RWPE1 (cell line): ENCODE measurements around the gene MEG3.

ENCODE experiments used
- CTCF ChIA-PET: fragments of 350-600 bp; sonication (Branson Sonifier 250); formaldehyde crosslinking; extraction: SDS; loops from one replicate; lab custom pipeline; 2021; lab: Yijun Ruan, JAX
- POLR2A ChIA-PET: fragments of 400-600 bp; formaldehyde crosslinking; extraction: SDS; loops from one replicate; lab custom pipeline; 2020; ENCODE audit warnings: antibody characterized with exemption; ENCODE audit not compliant: low non-redundant PET; lab: Yijun Ruan, JAX
- DNase-seq: peaks from one replicate; pipeline ENCODE4 v3.0.0; 2012; ENCODE audit warnings: low spot score
- H3K27ac ChIP-seq: fragments of 450-650 bp; 2 replicates; pipeline ENCODE4 v1.5.1; 2017
- TF ChIP-seq, protein P1 (sequence below): fragments of 450-650 bp; conservative IDR thresholded peaks from 2 replicates; pipeline ENCODE4 v1.5.1; 2017; ENCODE audit warnings: low read depth, mild to moderate bottlenecking

MEG3 gene

DNA sequence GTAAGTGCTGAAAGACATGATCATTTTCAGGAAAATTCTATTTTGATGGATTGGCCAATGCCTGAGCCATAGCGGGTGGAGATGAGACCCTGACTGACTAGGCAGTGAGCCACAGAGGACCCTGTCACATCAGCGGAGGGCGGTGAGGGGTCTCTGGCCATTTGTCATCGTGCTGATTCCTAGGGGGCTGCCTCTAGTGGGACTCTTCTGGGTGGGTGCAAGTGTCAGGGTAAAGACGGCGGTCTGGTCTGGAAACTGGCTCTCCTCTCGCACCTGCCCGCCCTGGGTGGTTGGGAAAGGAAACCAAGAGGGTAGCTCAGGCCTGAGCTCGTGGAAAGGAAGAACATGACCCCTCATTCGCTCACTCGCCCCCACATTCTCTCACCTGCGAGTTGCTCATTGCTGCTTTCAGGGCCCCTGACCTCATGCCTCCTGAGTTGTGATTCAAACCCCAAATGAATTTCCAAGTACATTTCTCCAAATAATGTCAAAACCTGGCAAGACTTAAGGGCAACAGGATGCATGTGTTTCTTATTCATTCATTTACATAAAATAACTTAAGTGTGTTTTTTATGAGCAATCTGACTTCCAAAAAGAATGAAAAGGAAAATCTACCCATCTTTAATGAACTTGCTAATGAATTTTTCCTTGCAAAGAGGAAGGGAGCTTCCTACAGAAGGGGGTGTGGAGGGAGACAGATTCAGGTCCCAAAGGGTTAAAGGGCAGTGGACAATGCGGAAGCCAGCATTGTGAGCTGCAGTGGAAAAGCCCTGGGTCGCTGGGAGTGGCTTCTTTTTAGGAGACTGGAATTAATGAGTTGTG lies 12.8 kb downstream of the MEG3 start:
- ChIA-PET CTCF (no interaction called here), POLR2A (no interaction called here)
- DNase-seq: no peak
- TF ChIP-seq, protein P1, sequence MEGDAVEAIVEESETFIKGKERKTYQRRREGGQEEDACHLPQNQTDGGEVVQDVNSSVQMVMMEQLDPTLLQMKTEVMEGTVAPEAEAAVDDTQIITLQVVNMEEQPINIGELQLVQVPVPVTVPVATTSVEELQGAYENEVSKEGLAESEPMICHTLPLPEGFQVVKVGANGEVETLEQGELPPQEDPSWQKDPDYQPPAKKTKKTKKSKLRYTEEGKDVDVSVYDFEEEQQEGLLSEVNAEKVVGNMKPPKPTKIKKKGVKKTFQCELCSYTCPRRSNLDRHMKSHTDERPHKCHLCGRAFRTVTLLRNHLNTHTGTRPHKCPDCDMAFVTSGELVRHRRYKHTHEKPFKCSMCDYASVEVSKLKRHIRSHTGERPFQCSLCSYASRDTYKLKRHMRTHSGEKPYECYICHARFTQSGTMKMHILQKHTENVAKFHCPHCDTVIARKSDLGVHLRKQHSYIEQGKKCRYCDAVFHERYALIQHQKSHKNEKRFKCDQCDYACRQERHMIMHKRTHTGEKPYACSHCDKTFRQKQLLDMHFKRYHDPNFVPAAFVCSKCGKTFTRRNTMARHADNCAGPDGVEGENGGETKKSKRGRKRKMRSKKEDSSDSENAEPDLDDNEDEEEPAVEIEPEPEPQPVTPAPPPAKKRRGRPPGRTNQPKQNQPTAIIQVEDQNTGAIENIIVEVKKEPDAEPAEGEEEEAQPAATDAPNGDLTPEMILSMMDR: no peak
- no peak overlapping the region for H3K27ac ChIP-seq

DNA sequence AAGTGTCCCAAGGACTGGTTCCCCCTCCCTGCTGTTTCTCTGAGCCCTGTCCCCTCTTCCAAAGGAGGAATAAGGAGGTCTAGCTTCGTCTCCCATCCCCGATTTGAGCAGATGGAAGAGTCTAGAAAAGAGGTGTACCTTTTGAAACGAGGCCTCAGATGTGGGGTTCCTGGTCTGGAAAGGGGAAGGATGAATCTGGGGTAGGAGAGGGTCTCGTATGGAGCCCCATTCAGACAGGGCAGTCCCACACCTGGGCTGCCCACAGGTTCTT lies 13.3 kb downstream of the MEG3 start:
- ChIA-PET POLR2A (no interaction called here), CTCF (no interaction called here)
- H3K27ac ChIP-seq: no peak overlapping the region
- TF ChIP-seq, protein P1: no peak
- no peak for DNase-seq

DNA sequence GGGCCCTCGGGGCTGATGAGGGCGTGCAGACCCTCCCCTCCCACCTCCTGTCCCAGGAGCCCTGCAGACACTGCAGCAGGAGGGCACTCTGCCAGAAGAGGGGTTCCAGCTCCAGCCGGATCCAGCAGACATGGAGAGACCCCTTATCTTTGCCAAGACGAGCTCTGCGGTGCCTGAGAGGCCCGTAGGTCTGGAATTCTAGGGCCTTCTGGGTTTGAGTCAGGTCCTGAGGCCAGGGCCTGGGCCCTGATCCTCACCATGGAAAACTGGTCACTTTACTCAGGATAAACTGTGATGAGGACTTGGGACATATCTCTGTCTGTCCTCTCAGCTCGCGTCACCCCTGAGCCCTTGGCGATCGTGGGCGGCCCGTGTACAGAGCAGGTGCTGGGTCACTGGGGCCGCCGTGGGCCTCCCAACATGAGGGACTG lies 13.8 kb downstream of the MEG3 start:
- POLR2A ChIA-PET: no interaction called here
- TF ChIP-seq, protein P1: no peak
- DNase-seq: no peak
- CTCF ChIA-PET: no interaction called here
- no peak overlapping the region for H3K27ac ChIP-seq

DNA sequence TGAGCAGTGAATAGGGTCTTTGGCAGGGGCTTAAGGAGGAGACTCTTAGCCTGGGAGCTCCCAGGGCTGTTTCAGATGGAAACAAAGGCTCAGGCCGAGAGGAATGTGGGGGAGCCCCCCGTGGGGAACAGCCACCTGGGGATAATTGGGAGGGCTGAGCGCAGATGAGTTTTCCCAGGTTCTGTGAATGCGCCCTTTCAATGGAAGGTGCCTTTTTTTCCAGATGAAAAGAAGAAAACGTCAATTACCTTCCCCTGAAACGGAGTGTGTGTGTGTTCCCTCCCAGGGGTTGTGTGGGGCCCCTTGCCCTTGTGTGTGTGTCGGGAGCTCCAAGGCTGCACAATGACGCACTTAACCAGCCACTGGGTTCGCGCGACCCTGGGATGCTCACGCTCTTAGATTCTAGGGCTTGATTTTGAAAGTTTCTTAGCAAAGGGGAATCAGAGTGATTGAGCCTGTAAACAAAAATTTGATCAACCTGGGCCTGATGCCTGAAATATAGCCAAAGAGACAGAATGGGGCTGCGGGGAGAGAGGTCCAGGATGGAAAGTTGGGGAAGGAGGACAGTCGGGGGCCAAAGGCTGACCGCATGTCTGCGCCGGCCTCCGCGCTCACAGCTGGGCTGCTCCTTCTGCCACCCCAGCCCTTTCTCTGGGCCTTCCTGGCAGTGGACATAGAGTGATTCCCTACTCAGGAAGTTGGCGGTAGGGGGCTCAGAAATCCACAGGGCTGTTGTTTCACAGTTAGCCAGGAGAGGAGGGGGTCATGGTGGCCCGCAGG lies 14.6 kb downstream of the MEG3 start:
- no peak overlapping the region for H3K27ac ChIP-seq
- POLR2A ChIA-PET: no interaction called here
- no peak for DNase-seq
- CTCF ChIA-PET: no interaction called here
- TF ChIP-seq, protein P1: no peak

DNA sequence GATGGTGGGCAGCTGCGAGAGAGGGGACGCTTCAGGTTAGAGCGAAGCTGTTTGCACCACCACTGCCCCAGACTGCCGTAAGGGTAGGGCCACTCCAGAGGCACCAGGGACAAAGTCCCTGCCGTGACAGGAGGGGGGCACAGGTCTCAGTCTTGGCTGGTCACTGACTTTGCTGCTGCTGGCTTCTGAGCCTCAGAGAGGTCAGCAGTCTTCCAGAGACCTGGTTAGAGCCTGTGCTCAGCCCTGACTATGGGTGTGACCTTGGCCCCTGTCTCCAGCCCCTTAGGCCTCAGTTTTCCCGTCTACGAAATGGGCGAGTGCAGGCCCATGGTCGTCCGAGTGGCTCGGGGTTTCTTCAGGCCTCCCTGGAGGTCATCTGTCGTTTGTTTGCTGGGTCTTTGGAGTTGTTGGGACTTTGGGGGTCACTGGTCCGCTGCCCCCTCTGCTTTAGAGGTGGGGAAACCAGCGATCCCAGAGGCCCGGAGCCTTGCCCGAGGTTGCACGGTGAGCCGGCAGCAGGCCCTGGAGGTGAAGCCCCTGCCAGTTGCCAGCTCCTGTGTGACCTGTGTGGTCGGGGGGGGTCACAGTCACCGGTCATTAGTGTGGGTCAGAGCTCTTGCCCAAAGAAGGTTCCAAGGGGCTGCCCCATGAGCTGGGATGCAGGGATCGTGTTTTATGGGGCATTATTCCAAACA lies 15.3 kb downstream of the MEG3 start:
- DNase-seq: no peak
- CTCF ChIA-PET: no interaction called here
- no peak overlapping the region for H3K27ac ChIP-seq
- TF ChIP-seq, protein P1: no peak
- POLR2A ChIA-PET: no interaction called here

DNA sequence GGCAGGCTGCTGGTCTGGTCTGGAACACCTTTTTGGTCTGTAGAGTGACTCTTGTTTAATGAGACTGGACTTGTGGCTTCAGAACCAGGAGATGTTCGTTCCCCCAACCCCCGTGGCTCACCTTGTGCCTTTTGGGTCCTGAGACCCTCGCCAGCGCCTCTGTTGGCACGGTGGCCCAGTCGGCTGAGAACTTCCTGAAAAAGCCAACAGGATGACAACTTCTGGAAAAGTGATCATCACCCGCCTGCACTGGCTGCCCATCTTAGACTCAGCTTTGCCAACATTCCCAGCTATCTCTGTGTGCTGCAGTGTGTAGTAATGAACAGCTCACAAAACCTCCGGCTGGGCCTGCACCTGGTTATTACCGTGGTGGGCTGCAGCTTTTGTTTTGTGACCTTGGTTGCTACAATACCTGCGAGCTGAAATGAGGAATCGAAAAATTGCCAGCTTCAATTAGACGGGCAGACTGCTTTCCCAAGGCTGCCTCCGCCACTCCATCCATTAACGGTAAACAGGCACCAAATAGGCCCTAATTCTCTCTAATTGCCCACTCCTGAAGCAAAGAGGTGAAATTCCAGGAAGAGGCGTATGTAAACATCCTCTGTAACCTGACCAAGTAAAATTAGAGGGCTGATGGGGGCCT lies 16.0 kb downstream of the MEG3 start:
- no peak for DNase-seq
- H3K27ac ChIP-seq: no peak overlapping the region
- TF ChIP-seq, protein P1: no peak
- POLR2A ChIA-PET: no interaction called here
- CTCF ChIA-PET: no interaction called here
